ENCODE measurements around the gene ARHGAP45.

DNA sequence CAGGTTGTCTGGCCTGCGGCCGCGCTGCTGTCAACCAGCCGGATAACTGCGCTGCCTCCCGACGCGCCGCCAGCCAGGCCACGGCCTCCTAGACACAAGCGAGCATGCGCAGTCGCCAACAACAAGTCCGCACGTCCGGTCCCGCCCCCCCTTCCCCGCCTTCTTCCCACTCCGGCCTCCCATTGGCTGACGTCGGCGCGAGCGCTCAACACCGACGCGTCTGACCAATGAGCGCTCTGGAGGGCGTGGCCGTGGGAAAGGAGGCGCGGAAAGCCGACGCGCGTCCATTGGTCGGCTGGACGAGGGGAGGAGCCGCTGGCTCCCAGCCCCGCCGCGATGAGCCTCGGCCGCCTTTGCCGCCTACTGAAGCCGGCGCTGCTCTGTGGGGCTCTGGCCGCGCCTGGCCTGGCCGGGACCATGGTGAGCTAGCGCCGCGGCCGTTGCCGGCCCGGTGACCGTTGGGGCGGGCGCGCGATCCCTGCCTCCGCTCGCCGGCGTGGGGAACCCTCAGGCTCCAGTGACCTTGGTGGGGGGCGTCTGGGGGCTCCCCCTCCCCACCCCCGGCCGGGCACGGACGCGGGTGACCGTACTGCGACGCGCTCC lies 36.8 kb downstream of the ARHGAP45 start, which contains the start of gene GPX4:
- TF ChIP-seq, protein P1, sequence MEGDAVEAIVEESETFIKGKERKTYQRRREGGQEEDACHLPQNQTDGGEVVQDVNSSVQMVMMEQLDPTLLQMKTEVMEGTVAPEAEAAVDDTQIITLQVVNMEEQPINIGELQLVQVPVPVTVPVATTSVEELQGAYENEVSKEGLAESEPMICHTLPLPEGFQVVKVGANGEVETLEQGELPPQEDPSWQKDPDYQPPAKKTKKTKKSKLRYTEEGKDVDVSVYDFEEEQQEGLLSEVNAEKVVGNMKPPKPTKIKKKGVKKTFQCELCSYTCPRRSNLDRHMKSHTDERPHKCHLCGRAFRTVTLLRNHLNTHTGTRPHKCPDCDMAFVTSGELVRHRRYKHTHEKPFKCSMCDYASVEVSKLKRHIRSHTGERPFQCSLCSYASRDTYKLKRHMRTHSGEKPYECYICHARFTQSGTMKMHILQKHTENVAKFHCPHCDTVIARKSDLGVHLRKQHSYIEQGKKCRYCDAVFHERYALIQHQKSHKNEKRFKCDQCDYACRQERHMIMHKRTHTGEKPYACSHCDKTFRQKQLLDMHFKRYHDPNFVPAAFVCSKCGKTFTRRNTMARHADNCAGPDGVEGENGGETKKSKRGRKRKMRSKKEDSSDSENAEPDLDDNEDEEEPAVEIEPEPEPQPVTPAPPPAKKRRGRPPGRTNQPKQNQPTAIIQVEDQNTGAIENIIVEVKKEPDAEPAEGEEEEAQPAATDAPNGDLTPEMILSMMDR (IDR thresholded peaks at IDR 0.05) = peak in 1 of 6 experiments; percentile 16
- TF ChIP-seq POLR2A (IDR thresholded peaks at IDR 0.05) = peak; percentile 98 to 99

Data from Peyer's patch (tissue), 4 donors.